ENCODE results near the gene ADCY9.

DNA sequence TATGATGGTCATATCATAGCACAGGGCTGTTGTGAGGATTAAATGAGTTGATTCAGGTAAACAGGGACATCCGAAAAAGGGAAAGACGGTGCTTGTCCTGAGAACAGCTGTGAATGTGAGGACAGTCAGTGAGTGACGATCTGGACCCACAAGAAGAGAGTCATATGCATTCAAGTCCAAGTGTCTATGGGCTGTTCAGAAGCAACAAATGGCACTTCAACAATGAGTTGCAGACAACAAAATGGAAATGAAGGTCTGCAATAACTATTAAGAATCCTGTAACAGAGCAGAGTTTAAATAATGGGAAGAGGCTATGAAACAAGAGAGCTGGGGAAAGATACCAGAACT, 100.3 kb downstream of the ADCY9 start:
- TF ChIP-seq POLR2A (IDR thresholded peaks at IDR 0.05; ENCODE audit: low read length) (no peak), FOXS1 (CRISPR knock-in tag; IDR thresholded peaks at IDR 0.05) (no peak), JUNB (IDR thresholded peaks at IDR 0.05) (no peak), TFCP2L1 (CRISPR knock-in tag; IDR thresholded peaks at IDR 0.05) (no peak), EP300 (IDR thresholded peaks at IDR 0.05) (no peak), CBX8 (IDR thresholded peaks at IDR 0.05) (no peak), JUN (IDR thresholded peaks at IDR 0.05) (no peak)
- TF ChIP-seq, protein P1, sequence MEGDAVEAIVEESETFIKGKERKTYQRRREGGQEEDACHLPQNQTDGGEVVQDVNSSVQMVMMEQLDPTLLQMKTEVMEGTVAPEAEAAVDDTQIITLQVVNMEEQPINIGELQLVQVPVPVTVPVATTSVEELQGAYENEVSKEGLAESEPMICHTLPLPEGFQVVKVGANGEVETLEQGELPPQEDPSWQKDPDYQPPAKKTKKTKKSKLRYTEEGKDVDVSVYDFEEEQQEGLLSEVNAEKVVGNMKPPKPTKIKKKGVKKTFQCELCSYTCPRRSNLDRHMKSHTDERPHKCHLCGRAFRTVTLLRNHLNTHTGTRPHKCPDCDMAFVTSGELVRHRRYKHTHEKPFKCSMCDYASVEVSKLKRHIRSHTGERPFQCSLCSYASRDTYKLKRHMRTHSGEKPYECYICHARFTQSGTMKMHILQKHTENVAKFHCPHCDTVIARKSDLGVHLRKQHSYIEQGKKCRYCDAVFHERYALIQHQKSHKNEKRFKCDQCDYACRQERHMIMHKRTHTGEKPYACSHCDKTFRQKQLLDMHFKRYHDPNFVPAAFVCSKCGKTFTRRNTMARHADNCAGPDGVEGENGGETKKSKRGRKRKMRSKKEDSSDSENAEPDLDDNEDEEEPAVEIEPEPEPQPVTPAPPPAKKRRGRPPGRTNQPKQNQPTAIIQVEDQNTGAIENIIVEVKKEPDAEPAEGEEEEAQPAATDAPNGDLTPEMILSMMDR (IDR thresholded peaks at IDR 0.05) = no peak
- TF ChIP-seq, protein P2, sequence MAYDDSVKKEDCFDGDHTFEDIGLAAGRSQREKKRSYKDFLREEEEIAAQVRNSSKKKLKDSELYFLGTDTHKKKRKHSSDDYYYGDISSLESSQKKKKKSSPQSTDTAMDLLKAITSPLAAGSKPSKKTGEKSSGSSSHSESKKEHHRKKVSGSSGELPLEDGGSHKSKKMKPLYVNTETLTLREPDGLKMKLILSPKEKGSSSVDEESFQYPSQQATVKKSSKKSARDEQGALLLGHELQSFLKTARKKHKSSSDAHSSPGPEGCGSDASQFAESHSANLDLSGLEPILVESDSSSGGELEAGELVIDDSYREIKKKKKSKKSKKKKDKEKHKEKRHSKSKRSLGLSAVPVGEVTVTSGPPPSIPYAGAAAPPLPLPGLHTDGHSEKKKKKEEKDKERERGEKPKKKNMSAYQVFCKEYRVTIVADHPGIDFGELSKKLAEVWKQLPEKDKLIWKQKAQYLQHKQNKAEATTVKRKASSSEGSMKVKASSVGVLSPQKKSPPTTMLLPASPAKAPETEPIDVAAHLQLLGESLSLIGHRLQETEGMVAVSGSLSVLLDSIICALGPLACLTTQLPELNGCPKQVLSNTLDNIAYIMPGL (CRISPR knock-in tag; IDR thresholded peaks at IDR 0.05; ENCODE audit: borderline replicate concordance) = no peak
- TF ChIP-seq, protein P3, sequence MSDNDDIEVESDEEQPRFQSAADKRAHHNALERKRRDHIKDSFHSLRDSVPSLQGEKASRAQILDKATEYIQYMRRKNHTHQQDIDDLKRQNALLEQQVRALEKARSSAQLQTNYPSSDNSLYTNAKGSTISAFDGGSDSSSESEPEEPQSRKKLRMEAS (IDR thresholded peaks at IDR 0.05) = no peak

All from A549 (cell line).